ENCODE measurements around the gene CALR.
"Not testable (repeated sequence)": the region's sequence is repeated elsewhere in the genome, so short reads cannot be mapped to it uniquely, and the experiment has no call there.

CALR gene

DNA sequence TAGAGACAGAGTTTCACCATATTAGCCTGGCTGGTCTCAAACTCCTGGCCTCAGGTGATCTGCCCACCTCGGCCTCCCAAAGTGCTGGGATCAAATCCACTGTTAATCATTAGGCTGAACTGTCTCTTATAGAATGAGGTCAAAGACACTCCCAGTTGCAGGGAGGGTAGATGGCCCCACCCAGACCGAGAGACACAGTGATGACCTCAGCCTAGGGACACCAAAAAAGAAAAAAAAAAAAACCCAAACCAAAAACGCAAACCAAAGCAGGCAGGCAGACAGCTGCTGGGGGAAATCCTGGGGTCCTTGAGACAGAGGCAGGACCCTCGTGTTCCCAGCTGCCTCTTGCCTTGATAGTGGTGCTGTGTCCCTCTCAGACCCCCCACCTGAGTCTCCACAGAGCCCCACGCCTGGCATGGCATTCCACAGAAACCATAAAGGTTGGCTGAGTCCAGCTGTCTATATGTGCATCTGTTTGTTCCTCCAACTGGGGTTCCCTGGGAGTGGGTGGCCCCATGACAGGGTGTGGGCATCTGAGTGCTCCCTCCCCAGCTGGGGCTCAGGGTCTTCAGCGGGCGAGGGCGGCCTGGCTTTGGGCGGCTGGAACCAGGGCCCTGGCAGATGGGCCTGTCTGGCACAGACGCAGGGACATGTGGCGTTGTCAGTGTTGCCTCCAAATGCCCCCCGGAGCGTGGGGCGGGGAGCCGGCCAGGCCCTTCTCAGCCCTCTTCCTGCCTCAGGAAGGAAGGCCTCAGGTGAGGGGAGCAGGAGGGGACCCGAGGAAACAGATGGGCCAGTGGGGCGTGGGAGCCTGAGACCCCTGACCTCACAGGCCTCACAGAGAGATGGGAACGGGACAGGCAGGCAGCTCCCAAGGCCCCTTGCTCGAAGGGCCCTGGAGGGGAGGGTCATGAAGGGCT is 36.2 kb downstream of the CALR start:
- no peak overlapping the region for H3K4me3 ChIP-seq (ENCODE audit: low read length)
- H3K27me3 ChIP-seq (ENCODE audit: insufficient read depth, low read length) = no peaks in the 10 kb centered on the region
- no peaks in the 10 kb centered on the region for H3K36me3 ChIP-seq (ENCODE audit: insufficient read depth, low read depth, low read length)
- H3K9ac ChIP-seq (ENCODE audit: low read depth, low read length) = no peak overlapping the region
- no peak overlapping the region for H3K27ac ChIP-seq (ENCODE audit: low read length)
- H3K9me3 ChIP-seq (ENCODE audit: insufficient read depth, low read depth, low read length) = no peaks in the 10 kb centered on the region
- no peaks in the 10 kb centered on the region for H3K4me1 ChIP-seq (ENCODE audit: insufficient read depth, low read length)

DNA sequence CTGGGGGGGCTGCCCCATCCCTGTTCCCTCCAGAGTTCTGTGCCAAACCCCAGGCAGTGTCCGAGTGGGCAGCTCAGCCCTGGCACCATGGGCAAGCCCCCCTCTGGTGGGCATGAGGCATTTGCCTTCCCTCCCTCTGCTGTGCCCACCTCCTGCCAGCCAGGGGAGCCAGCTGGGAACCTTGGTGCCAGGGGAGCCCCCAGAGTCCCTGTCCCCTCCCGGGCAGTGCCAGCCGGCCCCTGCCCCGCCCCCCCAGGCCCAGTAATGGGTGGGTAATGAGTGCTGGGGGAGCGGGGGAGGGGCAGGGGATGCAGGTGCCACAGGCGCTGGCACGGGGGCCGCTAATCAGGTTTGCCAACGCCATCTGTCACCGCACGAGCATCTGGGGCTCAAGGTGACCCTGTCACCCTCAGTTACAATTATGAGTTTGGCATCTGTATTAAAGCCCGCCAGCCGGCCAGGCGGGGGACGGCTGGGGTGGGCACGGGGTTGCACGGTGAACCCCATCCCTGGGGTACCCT is 36.9 kb downstream of the CALR start:
- Histone ChIP-seq H3K27ac (ENCODE audit: low read length) (no peak overlapping the region), H3K9ac (ENCODE audit: low read depth, low read length) (no peak overlapping the region)

DNA sequence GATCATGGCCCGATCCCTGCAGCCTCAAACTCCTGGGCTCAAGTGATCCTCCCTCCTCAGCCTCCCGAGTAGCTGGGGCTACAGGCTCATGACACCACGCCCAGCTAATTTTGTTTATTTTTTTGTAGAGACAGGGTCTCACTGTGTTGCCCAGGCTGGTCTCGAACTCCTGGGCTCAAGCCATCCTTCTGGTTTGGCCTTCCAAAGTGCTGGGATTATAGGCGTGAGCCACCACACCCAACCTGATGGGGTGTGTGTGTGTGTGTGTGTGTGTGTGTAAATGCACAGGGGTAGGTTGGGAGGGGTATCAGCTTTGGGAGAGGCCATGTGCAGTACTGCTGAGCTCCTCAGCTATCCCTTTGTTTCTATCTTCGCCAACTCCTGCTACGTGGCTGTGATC is 37.7 kb downstream of the CALR start:
- H3K9ac ChIP-seq (ENCODE audit: low read depth, low read length); H3K27ac ChIP-seq (ENCODE audit: low read length); H3K36me3 ChIP-seq (ENCODE audit: insufficient read depth, low read depth, low read length); H3K27me3 ChIP-seq (ENCODE audit: insufficient read depth, low read length); H3K4me3 ChIP-seq (ENCODE audit: low read length); H3K4me1 ChIP-seq (ENCODE audit: insufficient read depth, low read length); H3K9me3 ChIP-seq (ENCODE audit: insufficient read depth, low read depth, low read length): not testable (repeated sequence)

More for the DNA sequence above, 36.9 kb downstream of the CALR start:
- no peaks in the 10 kb centered on the region; the same call in 1 of the 2 replicates for H3K27me3 ChIP-seq (ENCODE audit: insufficient read depth, low read length)
- no peaks in the 10 kb centered on the region for H3K4me1 ChIP-seq (ENCODE audit: insufficient read depth, low read length)
- H3K9me3 ChIP-seq (ENCODE audit: insufficient read depth, low read depth, low read length) = no peaks in the 10 kb centered on the region
- H3K36me3 ChIP-seq (ENCODE audit: insufficient read depth, low read depth, low read length) = no peaks in the 10 kb centered on the region
- H3K4me3 ChIP-seq (ENCODE audit: low read length) = no peak overlapping the region

DNA sequence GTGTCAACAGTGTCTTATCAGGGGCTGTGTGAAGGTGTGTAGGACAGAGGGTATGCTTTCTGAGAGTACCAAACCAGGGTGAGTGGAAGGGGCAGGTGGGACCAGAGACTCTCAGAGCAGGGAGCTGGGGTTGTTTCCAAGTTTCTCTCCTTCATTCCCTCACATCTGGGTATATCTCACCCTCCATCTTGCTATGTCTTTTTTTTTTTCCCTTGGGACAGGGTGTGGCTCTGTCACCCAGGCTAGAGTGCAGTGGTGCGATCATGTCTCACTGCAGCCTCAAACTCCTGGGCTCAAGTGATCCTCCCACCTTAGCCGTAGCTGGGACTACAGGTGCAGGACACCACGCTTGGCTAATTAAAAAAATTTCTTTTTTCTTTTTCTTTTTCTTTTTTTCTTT is 41.6 kb downstream of the CALR start:
- H3K9me3 ChIP-seq (ENCODE audit: insufficient read depth, low read depth, low read length) = no peaks in the 10 kb centered on the region
- H3K4me1 ChIP-seq (ENCODE audit: insufficient read depth, low read length) = no peaks in the 10 kb centered on the region
- peaks cover 36% of the 10 kb centered on the region for H3K27me3 ChIP-seq (ENCODE audit: insufficient read depth, low read length)
- H3K36me3 ChIP-seq (ENCODE audit: insufficient read depth, low read depth, low read length) = no peaks in the 10 kb centered on the region
- H3K27ac ChIP-seq (ENCODE audit: low read length) = no peak overlapping the region
- no peak overlapping the region for H3K4me3 ChIP-seq (ENCODE audit: low read length)
- no peak overlapping the region for H3K9ac ChIP-seq (ENCODE audit: low read depth, low read length)

DNA sequence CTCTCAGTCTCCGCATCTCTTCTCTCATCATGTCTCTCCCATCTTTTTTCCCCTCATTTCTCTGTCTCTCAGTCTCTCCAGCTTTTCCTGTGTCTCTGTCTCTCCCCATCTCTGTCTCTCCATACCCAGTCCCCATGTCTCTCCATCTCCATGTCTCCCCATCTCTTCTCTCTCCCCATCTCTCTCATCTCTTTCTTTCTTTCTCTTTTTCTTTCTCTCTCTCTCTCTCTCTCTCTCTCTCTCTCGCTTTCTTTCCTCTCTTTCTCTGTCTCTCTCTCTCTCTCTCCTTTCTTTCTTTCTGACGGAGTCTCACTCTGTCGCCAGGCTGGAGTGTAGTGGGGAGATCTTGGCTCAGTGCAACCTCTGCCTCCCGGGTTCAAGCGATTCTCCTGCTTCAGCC is 44.2 kb downstream of the CALR start:
- peaks cover 63% of the 10 kb centered on the region for H3K27me3 ChIP-seq (ENCODE audit: insufficient read depth, low read length)
- no peaks in the 10 kb centered on the region for H3K9me3 ChIP-seq (ENCODE audit: insufficient read depth, low read depth, low read length)
- no peak overlapping the region for H3K9ac ChIP-seq (ENCODE audit: low read depth, low read length)
- no peak overlapping the region for H3K4me3 ChIP-seq (ENCODE audit: low read length)
- H3K36me3 ChIP-seq (ENCODE audit: insufficient read depth, low read depth, low read length) = no peaks in the 10 kb centered on the region
- no peak overlapping the region for H3K27ac ChIP-seq (ENCODE audit: low read length)
- no peaks in the 10 kb centered on the region; the same call in 1 of the 2 replicates for H3K4me1 ChIP-seq (ENCODE audit: insufficient read depth, low read length)

DNA sequence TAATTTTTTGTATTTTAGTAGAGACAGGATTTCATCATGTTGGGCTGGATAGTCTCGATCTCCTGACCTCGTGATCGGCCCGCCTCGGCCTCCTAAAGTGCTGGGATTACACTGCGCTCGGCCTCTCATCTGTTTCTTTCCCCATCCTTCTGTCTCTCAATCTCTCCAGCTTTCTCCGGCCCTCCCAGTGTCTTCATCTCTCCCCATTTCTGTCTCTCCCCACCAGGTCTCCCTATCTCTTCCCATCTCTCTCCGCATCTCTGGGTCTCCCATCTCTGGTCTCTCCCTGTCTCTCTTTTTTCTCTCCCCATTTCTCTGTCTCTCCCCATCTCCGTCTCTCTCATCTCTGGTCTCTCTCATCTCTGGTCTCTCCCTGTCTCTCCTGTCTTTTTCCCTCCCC is 44.7 kb downstream of the CALR start:
- Histone ChIP-seq H3K36me3 (ENCODE audit: insufficient read depth, low read depth, low read length) (no peaks in the 10 kb centered on the region), H3K27ac (ENCODE audit: low read length) (no peak overlapping the region), H3K9me3 (ENCODE audit: insufficient read depth, low read depth, low read length) (no peaks in the 10 kb centered on the region), H3K4me1 (ENCODE audit: insufficient read depth, low read length) (no peaks in the 10 kb centered on the region; the same call in 1 of the 2 replicates), H3K4me3 (ENCODE audit: low read length) (peak overlapping the region; percentile 58), H3K9ac (ENCODE audit: low read depth, low read length) (no peak overlapping the region), H3K27me3 (ENCODE audit: insufficient read depth, low read length) (peaks cover 67% of the 10 kb centered on the region)

DNA sequence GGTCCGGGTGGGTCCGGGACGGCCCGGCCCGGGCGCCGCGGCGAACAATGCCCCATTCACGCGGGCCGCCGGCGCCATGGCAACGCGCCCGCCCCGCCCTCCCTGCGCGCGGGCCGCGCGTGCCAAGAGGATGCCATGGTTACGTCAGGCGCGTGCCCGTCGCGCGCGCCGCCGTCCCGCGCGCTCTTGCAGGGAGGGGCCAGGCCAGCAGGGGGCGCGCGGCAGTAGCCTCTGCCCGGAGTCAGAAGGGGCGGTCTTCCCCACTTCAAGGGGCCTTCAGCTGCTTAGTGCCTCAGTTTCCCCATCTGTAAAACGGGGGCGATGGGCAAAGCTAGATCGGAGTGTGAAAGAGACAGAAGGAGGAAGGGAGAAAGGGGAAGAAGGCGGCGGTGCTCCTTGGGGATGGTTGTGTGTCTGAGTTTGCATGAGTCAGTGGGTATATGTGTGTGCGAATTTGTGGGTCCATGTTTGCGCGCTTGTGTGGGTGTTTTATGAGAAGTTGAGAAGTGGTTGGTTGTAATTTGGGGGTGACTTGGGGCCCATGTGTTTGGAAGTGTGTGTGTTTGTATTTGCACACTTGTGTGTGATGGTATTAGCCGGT is 45.2 kb downstream of the CALR start:
- no peaks in the 10 kb centered on the region; the same call in 1 of the 2 replicates for H3K4me1 ChIP-seq (ENCODE audit: insufficient read depth, low read length)
- peak overlapping the region; percentile 58; the same call in 1 of the 2 replicates for H3K4me3 ChIP-seq (ENCODE audit: low read length)
- no peaks in the 10 kb centered on the region for H3K9me3 ChIP-seq (ENCODE audit: insufficient read depth, low read depth, low read length)
- no peak overlapping the region for H3K27ac ChIP-seq (ENCODE audit: low read length)
- no peaks in the 10 kb centered on the region for H3K36me3 ChIP-seq (ENCODE audit: insufficient read depth, low read depth, low read length)
- peaks cover 73% of the 10 kb centered on the region for H3K27me3 ChIP-seq (ENCODE audit: insufficient read depth, low read length)
- H3K9ac ChIP-seq (ENCODE audit: low read depth, low read length) = no peak overlapping the region

DNA sequence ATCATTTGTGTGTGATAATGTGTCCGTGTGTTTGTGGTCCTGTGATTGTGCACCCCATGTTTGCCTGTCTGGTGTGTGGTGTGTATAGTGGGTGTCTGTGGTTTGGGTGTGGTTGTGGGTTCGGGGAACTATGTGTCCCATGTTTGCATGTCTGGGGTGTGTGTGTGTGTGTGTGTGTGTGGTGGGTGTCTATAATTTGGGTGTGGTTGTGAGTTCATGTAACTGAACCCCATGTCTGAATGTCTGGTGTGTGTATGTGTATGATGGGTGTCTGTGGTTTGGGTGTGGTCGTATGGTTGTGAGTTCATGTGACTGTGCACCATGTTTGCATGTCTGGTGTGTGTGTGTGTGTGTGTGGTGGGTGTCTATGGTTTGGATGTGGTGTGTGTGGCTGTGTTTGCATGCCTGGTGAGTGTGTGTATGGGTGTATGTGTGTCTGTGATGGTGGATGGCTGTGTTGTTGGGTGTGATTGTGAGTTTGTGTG is 45.8 kb downstream of the CALR start:
- Histone ChIP-seq H3K4me1 (ENCODE audit: insufficient read depth, low read length) (no peaks in the 10 kb centered on the region; the same call in 1 of the 2 replicates), H3K27ac (ENCODE audit: low read length) (no peak overlapping the region), H3K4me3 (ENCODE audit: low read length) (no peak overlapping the region), H3K27me3 (ENCODE audit: insufficient read depth, low read length) (peaks cover 76% of the 10 kb centered on the region), H3K9ac (ENCODE audit: low read depth, low read length) (no peak overlapping the region), H3K36me3 (ENCODE audit: insufficient read depth, low read depth, low read length) (no peaks in the 10 kb centered on the region), H3K9me3 (ENCODE audit: insufficient read depth, low read depth, low read length) (no peaks in the 10 kb centered on the region)

DNA sequence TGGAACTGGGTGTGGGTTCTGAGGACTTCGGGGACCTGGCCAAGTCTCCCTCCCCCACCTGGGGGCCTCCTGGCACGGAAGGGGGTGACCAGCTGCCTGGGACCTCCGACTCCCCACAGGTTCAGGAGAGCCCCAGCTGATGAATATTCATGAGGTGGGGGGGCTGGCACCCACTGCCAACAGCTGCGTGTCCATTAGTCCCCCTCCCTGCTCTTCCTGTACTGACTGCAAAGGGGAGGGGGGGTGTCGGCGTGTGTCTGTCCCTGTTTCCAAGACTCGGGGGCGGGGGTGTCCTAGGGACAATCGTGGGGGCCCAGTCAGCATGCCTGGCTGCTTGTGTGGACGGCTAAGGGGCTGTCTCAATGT is 46.3 kb downstream of the CALR start:
- Histone ChIP-seq H3K9me3 (ENCODE audit: insufficient read depth, low read depth, low read length) (no peaks in the 10 kb centered on the region), H3K4me1 (ENCODE audit: insufficient read depth, low read length) (no peaks in the 10 kb centered on the region; the same call in 1 of the 2 replicates), H3K4me3 (ENCODE audit: low read length) (no peak overlapping the region), H3K27ac (ENCODE audit: low read length) (no peak overlapping the region), H3K36me3 (ENCODE audit: insufficient read depth, low read depth, low read length) (no peaks in the 10 kb centered on the region), H3K27me3 (ENCODE audit: insufficient read depth, low read length) (peaks cover 81% of the 10 kb centered on the region), H3K9ac (ENCODE audit: low read depth, low read length) (no peak overlapping the region)

DNA sequence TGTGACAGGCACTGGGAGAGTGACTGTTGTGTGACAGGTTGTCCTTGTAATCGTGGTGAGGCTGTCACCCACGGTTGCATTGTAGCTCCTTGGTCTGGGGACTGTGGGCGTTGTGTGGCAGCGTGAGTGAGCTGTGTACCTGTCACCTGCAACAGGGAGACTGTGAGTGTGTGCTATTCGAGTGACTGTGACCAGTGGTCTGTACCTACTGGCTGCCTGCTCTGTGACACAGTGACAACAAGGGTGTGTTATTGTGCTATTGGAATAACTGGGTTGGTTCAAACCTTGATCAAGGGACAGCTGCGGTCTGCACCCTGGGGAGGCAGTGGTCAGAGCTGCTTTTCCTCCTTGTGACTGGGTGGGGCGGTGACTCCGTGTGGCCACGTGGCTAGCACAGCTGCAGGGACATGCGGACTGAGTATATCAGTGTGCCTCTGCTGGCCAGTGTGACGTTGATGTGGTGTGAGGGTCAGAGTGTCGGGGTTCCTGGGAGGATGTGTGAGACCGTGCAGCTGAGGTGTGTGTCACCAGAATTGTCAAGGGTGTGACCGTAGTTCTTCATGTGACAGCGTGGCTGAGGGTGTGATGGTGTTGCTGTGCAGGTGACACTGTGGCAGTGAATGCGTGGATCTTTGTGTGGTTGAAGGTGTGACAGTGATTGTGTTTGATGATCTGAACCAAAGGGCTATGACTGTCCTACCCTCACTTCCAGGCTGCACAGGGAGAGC is 46.8 kb downstream of the CALR start:
- Histone ChIP-seq H3K27ac (ENCODE audit: low read length) (no peak overlapping the region), H3K9ac (ENCODE audit: low read depth, low read length) (no peak overlapping the region), H3K27me3 (ENCODE audit: insufficient read depth, low read length) (peaks cover 86% of the 10 kb centered on the region), H3K9me3 (ENCODE audit: insufficient read depth, low read depth, low read length) (no peaks in the 10 kb centered on the region), H3K4me1 (ENCODE audit: insufficient read depth, low read length) (no peaks in the 10 kb centered on the region; the same call in 1 of the 2 replicates), H3K4me3 (ENCODE audit: low read length) (no peak overlapping the region), H3K36me3 (ENCODE audit: insufficient read depth, low read depth, low read length) (no peaks in the 10 kb centered on the region)

DNA sequence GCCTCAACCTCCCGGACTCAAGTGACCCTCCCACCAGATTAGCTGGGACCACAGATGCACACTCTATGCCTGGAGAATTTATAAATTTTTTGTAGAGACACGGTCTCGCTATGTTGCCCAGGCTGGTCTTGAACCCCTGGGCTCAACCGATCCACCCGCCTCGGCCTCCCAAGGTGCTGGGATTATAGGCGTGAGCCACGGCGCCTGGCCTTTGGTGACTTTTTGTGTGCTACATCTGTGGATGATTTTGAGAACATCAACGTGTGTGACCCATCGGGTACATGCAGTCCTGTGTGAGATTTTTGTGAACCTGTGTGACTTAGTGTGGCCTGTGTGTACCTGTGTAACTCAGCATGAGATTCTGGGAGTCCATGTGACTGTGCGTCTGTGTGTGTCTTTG is 48.3 kb downstream of the CALR start:
- Histone ChIP-seq H3K4me1 (ENCODE audit: insufficient read depth, low read length) (no peaks in the 10 kb centered on the region; the same call in 1 of the 2 replicates), H3K9me3 (ENCODE audit: insufficient read depth, low read depth, low read length) (no peaks in the 10 kb centered on the region), H3K27me3 (ENCODE audit: insufficient read depth, low read length) (peaks cover 94% of the 10 kb centered on the region), H3K36me3 (ENCODE audit: insufficient read depth, low read depth, low read length) (no peaks in the 10 kb centered on the region), H3K4me3 (ENCODE audit: low read length) (no peak overlapping the region), H3K27ac (ENCODE audit: low read length) (no peak overlapping the region), H3K9ac (ENCODE audit: low read depth, low read length) (no peak overlapping the region)
